Natural killer cell (primary cell): ENCODE results near the gene QRFPR. TPM values are rescaled to one million over a fixed set of nuclear protein-coding genes. Genes with fewer than 3 reads are reported as not detected.

Experiments
- ATAC-seq, 3 donors: fragments of 150-1000 bp in 2 of 3; fragments of 200-7000 bp in 1 of 3; cut with Tn5 transposase; 1 replicate in 1 of 3; 2 replicates in 2 of 3; pipeline ENCODE4 v1.10.0; 2021; ENCODE audit warnings: mild to moderate bottlenecking in 2 of 3, moderate library complexity in 2 of 3
- DNase-seq, 2 donors: peaks; one replicate each; pipeline versions ENCODE4 v3.0.0 to v3.0.0-alpha.2; 2013 to 2021; ENCODE audit warnings: mixed read lengths in 1 of 2
- H3K27ac ChIP-seq: one replicate; pipeline ENCODE4 v1.5.1; 2013; ENCODE audit warnings: mild to moderate bottlenecking, low read length
- H3K27me3 ChIP-seq: one replicate; pipeline ENCODE4 v1.6.1; 2013; ENCODE audit warnings: low read length; ENCODE audit not compliant: control insufficient read depth, insufficient read depth
- H3K36me3 ChIP-seq: one replicate; pipeline ENCODE4 v1.6.1; 2013; ENCODE audit warnings: low read length; ENCODE audit not compliant: control insufficient read depth, insufficient read depth
- H3K4me1 ChIP-seq: one replicate; pipeline ENCODE4 v1.6.1; 2013; ENCODE audit warnings: low read length; ENCODE audit not compliant: control insufficient read depth, insufficient read depth
- H3K4me3 ChIP-seq: one replicate; pipeline ENCODE4 v1.5.1; 2013; ENCODE audit warnings: low read length
- H3K9me3 ChIP-seq: one replicate; pipeline ENCODE4 v1.6.1; 2013; ENCODE audit warnings: low read length; ENCODE audit not compliant: control insufficient read depth, insufficient read depth
- H3K27ac Mint-ChIP-seq, 2 donors: one replicate each; pipeline ENCODE4 v1.8.0; 2022; ENCODE audit warnings: mild to moderate bottlenecking in 2 of 2, mixed read lengths in 2 of 2, moderate library complexity in 1 of 2
- H3K27me3 Mint-ChIP-seq, 2 donors: one replicate each; pipeline ENCODE4 v1.8.0; 2022; ENCODE audit warnings: low read depth in 2 of 2, mixed read lengths in 2 of 2
- H3K36me3 Mint-ChIP-seq: one replicate; pipeline ENCODE4 v1.8.0; 2022; ENCODE audit warnings: mixed read lengths
- H3K4me1 Mint-ChIP-seq, 2 donors: one replicate each; pipeline ENCODE4 v1.8.0; 2022; ENCODE audit warnings: mixed read lengths in 2 of 2
- H3K4me3 Mint-ChIP-seq: one replicate; pipeline ENCODE4 v1.8.0; 2022; ENCODE audit warnings: mild to moderate bottlenecking, moderate library complexity, mixed read lengths
- H3K9me3 Mint-ChIP-seq, 2 donors: one replicate each; pipeline ENCODE4 v1.8.0; 2022; ENCODE audit warnings: mixed read lengths in 2 of 2
- WGBS: methylation state at CpG from one replicate; pipeline ENCODE4 v1.1.7; 2013; ENCODE audit warnings: missing lambda C conversion rate; ENCODE audit not compliant: insufficient coverage; 5-methylcytosine and 5-hydroxymethylcytosine counted together
- intact Hi-C: fragments of 100-400 bp; cut with micrococcal nuclease; formaldehyde crosslinking; loops from one replicate; pipeline ENCODE4 v1.14.2; 2022
- total RNA-seq, 4 donors: library from RNA; stranded (reverse); fragments of 120-200 nt in 1 of 4; gene quantifications; one replicate each; pipeline versions ENCODE4 v1.2.3 to v1.2.4, GENCODE V29; 2013 to 2022
- TF ChIP-seq, protein P1 (sequence below): fragments of 200-600 bp; IDR thresholded peaks from one replicate; pipeline ENCODE4 v1.8.0; 2022; ENCODE audit warnings: antibody characterized with exemption

QRFPR gene
- total RNA-seq, 3 donors from 2014 or later (not counting 1 experiment from before 2014, with no cell fraction given), result not detected

DNA sequence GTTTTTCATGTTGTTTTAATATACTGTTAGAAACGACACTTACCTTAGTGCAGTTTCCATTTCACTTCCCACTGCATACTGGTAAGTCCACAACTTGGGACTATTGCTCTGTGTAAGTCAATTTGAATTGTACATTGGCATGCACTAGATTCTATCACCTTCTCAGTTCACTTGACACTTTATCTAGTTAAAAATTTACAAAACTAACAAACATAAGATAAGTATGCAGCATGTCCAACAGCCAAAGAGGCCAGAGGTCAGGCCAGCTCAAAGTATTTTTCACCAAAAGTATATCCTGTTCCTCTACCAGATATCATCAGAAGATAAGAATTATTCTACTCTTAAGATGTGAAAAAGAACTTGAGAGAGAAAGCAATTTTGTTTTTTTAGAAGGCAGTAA lies 75.9 kb downstream of the QRFPR start:
- Histone ChIP-seq H3K9me3 (no peaks in the 10 kb centered on the region), H3K27me3 (no peaks in the 10 kb centered on the region), H3K4me3 (no peak overlapping the region), H3K4me1 (no peaks in the 10 kb centered on the region), H3K27ac (no peak overlapping the region), H3K36me3 (no peaks in the 10 kb centered on the region)
- Mint-ChIP-seq H3K27ac (no peak overlapping the region), H3K27me3 (peaks cover 4 to 17% of the 10 kb centered on the region in 2 donors), H3K36me3 (no peaks in the 10 kb centered on the region), H3K4me3 (no peak overlapping the region), H3K9me3 (no peaks in the 10 kb centered on the region), H3K4me1 (peaks cover 0 to 10% of the 10 kb centered on the region in 2 donors)
- TF ChIP-seq, protein P1, sequence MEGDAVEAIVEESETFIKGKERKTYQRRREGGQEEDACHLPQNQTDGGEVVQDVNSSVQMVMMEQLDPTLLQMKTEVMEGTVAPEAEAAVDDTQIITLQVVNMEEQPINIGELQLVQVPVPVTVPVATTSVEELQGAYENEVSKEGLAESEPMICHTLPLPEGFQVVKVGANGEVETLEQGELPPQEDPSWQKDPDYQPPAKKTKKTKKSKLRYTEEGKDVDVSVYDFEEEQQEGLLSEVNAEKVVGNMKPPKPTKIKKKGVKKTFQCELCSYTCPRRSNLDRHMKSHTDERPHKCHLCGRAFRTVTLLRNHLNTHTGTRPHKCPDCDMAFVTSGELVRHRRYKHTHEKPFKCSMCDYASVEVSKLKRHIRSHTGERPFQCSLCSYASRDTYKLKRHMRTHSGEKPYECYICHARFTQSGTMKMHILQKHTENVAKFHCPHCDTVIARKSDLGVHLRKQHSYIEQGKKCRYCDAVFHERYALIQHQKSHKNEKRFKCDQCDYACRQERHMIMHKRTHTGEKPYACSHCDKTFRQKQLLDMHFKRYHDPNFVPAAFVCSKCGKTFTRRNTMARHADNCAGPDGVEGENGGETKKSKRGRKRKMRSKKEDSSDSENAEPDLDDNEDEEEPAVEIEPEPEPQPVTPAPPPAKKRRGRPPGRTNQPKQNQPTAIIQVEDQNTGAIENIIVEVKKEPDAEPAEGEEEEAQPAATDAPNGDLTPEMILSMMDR, result no peak
- WGBS, result 83% methylated on average over 1 of the region's 1 CpG
- ATAC-seq (no peak), DNase-seq (no peak)
- intact Hi-C loops, result loop anchor here (5.0 kb wide), 1 partner anchor 1148 kb away; no protein-coding TSS in a partner anchor

DNA sequence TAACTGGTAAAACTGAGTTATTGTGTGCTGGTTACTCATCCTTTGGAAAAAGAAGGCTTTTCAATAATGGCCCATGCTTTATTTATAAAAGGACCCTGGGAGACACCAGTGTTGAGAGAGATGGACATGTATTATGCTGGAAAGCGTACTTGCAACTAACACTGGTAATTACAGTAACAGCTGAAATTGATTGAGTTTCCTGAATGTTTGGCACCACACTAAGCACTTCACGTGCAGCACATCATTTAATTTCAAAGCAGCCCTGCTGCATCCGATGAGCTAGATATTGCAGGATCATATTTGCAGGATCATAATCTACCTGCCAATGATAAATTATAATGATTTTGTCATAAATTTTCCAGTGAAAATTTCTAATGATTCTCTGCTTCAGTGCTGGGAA lies 81.5 kb downstream of the QRFPR start:
- 98% methylated on average over 3 of the region's 3 CpGs for WGBS

DNA sequence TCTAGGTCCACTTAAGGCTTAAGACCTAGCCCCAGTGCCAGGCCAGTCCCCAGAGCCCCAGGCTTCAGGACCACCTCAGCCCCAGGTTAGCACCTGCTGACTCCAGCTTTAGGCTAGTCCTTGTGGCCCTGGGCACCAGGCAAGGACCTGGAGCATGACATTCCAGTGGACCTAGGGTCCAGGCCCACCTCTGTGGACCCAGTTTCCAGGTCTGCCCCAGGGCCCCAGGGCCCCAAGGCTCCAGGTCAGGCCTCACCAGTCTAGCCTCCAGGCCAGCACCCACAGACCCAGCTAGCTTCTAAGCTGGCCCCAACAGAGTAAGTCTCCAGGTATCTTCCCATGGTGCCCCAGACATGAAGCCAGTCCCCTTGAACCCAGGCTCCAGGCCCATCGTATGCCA lies 97.5 kb downstream of the QRFPR start:
- Mint-ChIP-seq H3K27me3 (peaks cover 26 to 29% of the 10 kb centered on the region in 2 donors), H3K9me3 (peaks cover 5 to 6% of the 10 kb centered on the region in 2 donors), H3K36me3 (no peaks in the 10 kb centered on the region), H3K4me3 (no peak overlapping the region), H3K27ac (no peak overlapping the region), H3K4me1 (no peaks in the 10 kb centered on the region)
- 100% methylated on average over 1 of the region's 1 CpG for WGBS
- Histone ChIP-seq H3K4me1 (no peaks in the 10 kb centered on the region), H3K9me3 (no peaks in the 10 kb centered on the region), H3K4me3 (no peak overlapping the region), H3K27me3 (no peaks in the 10 kb centered on the region), H3K36me3 (no peaks in the 10 kb centered on the region), H3K27ac (no peak overlapping the region)
- TF ChIP-seq, protein P1, result no peak
- intact Hi-C loops, result no loop called here
- no peak for ATAC-seq
- DNase-seq, result no peak

More for the DNA sequence above, 81.5 kb downstream of the QRFPR start:
- intact Hi-C loops, result no loop called here
- H3K27ac Mint-ChIP-seq, result no peak overlapping the region
- DNase-seq (no peak), ATAC-seq (no peak)
- H3K27me3 ChIP-seq, result no peaks in the 10 kb centered on the region
- peaks cover 5 to 9% of the 10 kb centered on the region in 2 donors for H3K27me3 Mint-ChIP-seq
- no peak overlapping the region for H3K4me3 ChIP-seq
- no peaks in the 10 kb centered on the region for H3K9me3 ChIP-seq
- no peaks in the 10 kb centered on the region for H3K36me3 ChIP-seq
- H3K9me3 Mint-ChIP-seq, result no peaks in the 10 kb centered on the region
- no peaks in the 10 kb centered on the region for H3K36me3 Mint-ChIP-seq
- TF ChIP-seq, protein P1, result no peak
- H3K4me3 Mint-ChIP-seq, result no peak overlapping the region
- H3K4me1 Mint-ChIP-seq, result no peaks in the 10 kb centered on the region
- no peaks in the 10 kb centered on the region for H3K4me1 ChIP-seq
- H3K27ac ChIP-seq, result no peak overlapping the region

DNA sequence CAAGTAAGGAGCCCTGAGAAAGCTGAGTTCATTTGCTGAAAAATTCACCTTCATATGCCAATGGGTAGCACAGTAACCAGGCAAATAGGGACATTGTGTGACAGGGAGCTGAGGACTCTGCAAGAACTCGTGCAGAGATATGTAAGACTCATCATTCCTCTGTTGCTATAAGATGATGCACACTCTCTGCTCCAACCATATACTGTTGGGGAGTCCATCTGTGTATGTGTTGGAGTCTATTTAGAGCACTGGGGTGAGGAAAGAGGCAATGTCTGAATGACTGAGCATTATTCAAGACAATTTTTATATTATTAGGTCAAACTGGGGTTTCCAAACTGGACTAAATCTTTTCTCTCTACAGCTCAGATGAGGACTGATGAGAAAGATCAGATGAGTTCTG lies 100.4 kb downstream of the QRFPR start:
- Histone ChIP-seq H3K36me3 (no peaks in the 10 kb centered on the region), H3K27me3 (no peaks in the 10 kb centered on the region), H3K4me1 (no peaks in the 10 kb centered on the region), H3K9me3 (no peaks in the 10 kb centered on the region), H3K4me3 (no peak overlapping the region), H3K27ac (no peak overlapping the region)
- H3K9me3 Mint-ChIP-seq, result peaks cover 2% of the 10 kb centered on the region in 2 donors
- no peak overlapping the region for H3K4me3 Mint-ChIP-seq
- H3K27me3 Mint-ChIP-seq, result peaks cover 24 to 34% of the 10 kb centered on the region in 2 donors
- DNase-seq (no peak), ATAC-seq (no peak)
- no peak overlapping the region for H3K27ac Mint-ChIP-seq
- TF ChIP-seq, protein P1, result no peak
- H3K36me3 Mint-ChIP-seq, result no peaks in the 10 kb centered on the region
- WGBS, result 60% methylated on average over 1 of the region's 1 CpG
- intact Hi-C loops, result no loop called here
- H3K4me1 Mint-ChIP-seq, result no peaks in the 10 kb centered on the region
